HepG2 (cell line): ENCODE data around the gene SERTAD2. TPM values are rescaled to one million over a fixed set of nuclear protein-coding genes. Genes with fewer than 3 reads are reported as not detected.

Experiments
- AGO1 ChIP-seq: fragments of 200-400 bp; formaldehyde crosslinking; IDR thresholded peaks from 2 replicates; pipeline ENCODE4 v1.6.1; 2017; ENCODE audit warnings: mild to moderate bottlenecking, low read depth, low read length, moderate library complexity; ENCODE audit not compliant: poor library complexity, severe bottlenecking
- CEBPG ChIP-seq: IDR thresholded peaks from 2 replicates; pipeline ENCODE4 v1.6.1; 2016
- FOXA3 ChIP-seq: IDR thresholded peaks from 2 replicates; pipeline ENCODE4 v1.6.1; 2016; ENCODE audit warnings: missing genetic modification reagents, missing compliant biosample characterization
- GTF2F1 ChIP-seq: fragments of 150-350 bp; IDR thresholded peaks from 2 replicates; pipeline ENCODE4 v1.6.1; 2014; ENCODE audit warnings: low read length
- HMG20A ChIP-seq: IDR thresholded peaks from 2 replicates; pipeline ENCODE4 v1.6.1; 2016; ENCODE audit warnings: borderline replicate concordance
- HNF4A ChIP-seq: sonication (generic); formaldehyde crosslinking; IDR thresholded peaks from 2 replicates; pipeline ENCODE4 v1.4.0; 2020; ENCODE audit warnings: missing genetic modification reagents
- IRX3 ChIP-seq: sonication (generic); formaldehyde crosslinking; IDR thresholded peaks from 2 replicates; pipeline ENCODE4 v1.8.1; 2023; ENCODE audit warnings: mild to moderate bottlenecking, low read depth, missing genetic modification reagents, borderline replicate concordance
- ISL2 ChIP-seq: sonication (generic); formaldehyde crosslinking; IDR thresholded peaks from 2 replicates; pipeline ENCODE4 v1.5.0; 2020; ENCODE audit warnings: missing genetic modification reagents
- MAF1 ChIP-seq: sonication (generic); formaldehyde crosslinking; IDR thresholded peaks from 2 replicates; pipeline ENCODE4 v1.5.0; 2020; ENCODE audit warnings: missing genetic modification reagents, borderline replicate concordance
- MED8 ChIP-seq: sonication (generic); formaldehyde crosslinking; IDR thresholded peaks from 2 replicates; pipeline ENCODE4 v1.8.1; 2023; ENCODE audit warnings: mild to moderate bottlenecking, missing genetic modification reagents; ENCODE audit not compliant: insufficient replicate concordance
- MIXL1 ChIP-seq: IDR thresholded peaks from 2 replicates; pipeline ENCODE4 v1.6.1; 2016
- MLLT10 ChIP-seq: sonication (generic); formaldehyde crosslinking; IDR thresholded peaks from 2 replicates; pipeline ENCODE4 v1.4.0; 2020; ENCODE audit warnings: missing genetic modification reagents
- NFRKB ChIP-seq: fragments of 450-650 bp; IDR thresholded peaks from 2 replicates; pipeline ENCODE4 v1.6.1; 2017
- REPIN1 ChIP-seq: sonication (generic); formaldehyde crosslinking; IDR thresholded peaks from 2 replicates; pipeline ENCODE4 v1.8.0; 2022; ENCODE audit warnings: missing genetic modification reagents, low read depth, mild to moderate bottlenecking, borderline replicate concordance
- SETDB1 ChIP-seq: sonication (generic); formaldehyde crosslinking; IDR thresholded peaks from 2 replicates; pipeline ENCODE4 v1.5.1; 2020; ENCODE audit warnings: missing genetic modification reagents, mild to moderate bottlenecking, borderline replicate concordance
- SP5 ChIP-seq: IDR thresholded peaks from 2 replicates; pipeline ENCODE4 v1.6.1; 2016; ENCODE audit warnings: low read depth, borderline replicate concordance
- TCF7 ChIP-seq: sonication (generic); IDR thresholded peaks from 2 replicates; pipeline ENCODE4 v1.6.1; 2016; ENCODE audit warnings: antibody characterized with exemption, low read depth
- THYN1 ChIP-seq: sonication (generic); formaldehyde crosslinking; IDR thresholded peaks from 2 replicates; pipeline ENCODE4 v1.8.1; 2023; ENCODE audit warnings: low read depth, mild to moderate bottlenecking, moderate library complexity, missing genetic modification reagents, borderline replicate concordance
- ZFP90 ChIP-seq: sonication (generic); formaldehyde crosslinking; IDR thresholded peaks from 2 replicates; pipeline ENCODE4 v1.8.0; 2022; ENCODE audit warnings: missing genetic modification reagents, mild to moderate bottlenecking, inconsistent platforms, borderline replicate concordance
- ZNF207 ChIP-seq: fragments of 450-650 bp; IDR thresholded peaks from 2 replicates; pipeline ENCODE4 v1.6.1; 2016; ENCODE audit warnings: antibody characterized with exemption, borderline replicate concordance
- ZNF263 ChIP-seq: sonication (generic); formaldehyde crosslinking; IDR thresholded peaks from 2 replicates; pipeline ENCODE4 v1.4.0; 2020; ENCODE audit warnings: missing genetic modification reagents
- ZNF577 ChIP-seq: sonication (generic); formaldehyde crosslinking; IDR thresholded peaks from 2 replicates; pipeline ENCODE4 v1.4.0; 2020; ENCODE audit warnings: mild to moderate bottlenecking, low read depth, missing genetic modification reagents, borderline replicate concordance
- ZNF652 ChIP-seq: IDR thresholded peaks from 2 replicates; pipeline ENCODE4 v1.6.1; 2016; ENCODE audit warnings: low read depth, borderline replicate concordance
- ZNF660 ChIP-seq: sonication (generic); formaldehyde crosslinking; IDR thresholded peaks from 2 replicates; pipeline ENCODE4 v1.5.1; 2020; ENCODE audit warnings: mild to moderate bottlenecking, low read depth, missing genetic modification reagents, borderline replicate concordance
- polyA plus RNA-seq, 8 experiments: library from polyadenylated mRNA; depleted of rRNA in 3 of 8; stranded (reverse) in 7 of 8; unstranded in 1 of 8; fragments of >200 nt; fragmentation: Illumina TruSeq in 4 of 8; extraction: Trizol in 4 of 8; gene quantifications; 2 replicates each; pipeline versions ENCODE4 v1.2.1 to v1.2.3, GENCODE V29; 2011 to 2016; ENCODE audit warnings: low read depth in 4 of 8, missing spikeins in 1 of 8, mixed read lengths in 1 of 8; ENCODE audit not compliant: insufficient read depth in 1 of 8
- total RNA-seq, 5 experiments: library from RNA; depleted of rRNA; stranded (reverse); fragments of >200 nt; fragmentation: Illumina TruSeq; extraction: Trizol; gene quantifications; 2 replicates each; pipeline ENCODE4 v1.2.3, GENCODE V29; 2016; ENCODE audit warnings: low read depth in 1 of 5
- TF ChIP-seq, protein P1 (sequence below): sonication (generic); formaldehyde crosslinking; IDR thresholded peaks from 2 replicates; pipeline ENCODE4 v1.8.0; 2022; ENCODE audit warnings: mild to moderate bottlenecking, missing genetic modification reagents, moderate library complexity
- TF ChIP-seq, protein P2 (sequence below): IDR thresholded peaks from 2 replicates; pipeline ENCODE4 v1.6.1; 2016
- TF ChIP-seq, protein P3 (sequence below): sonication (generic); formaldehyde crosslinking; IDR thresholded peaks from 2 replicates; pipeline ENCODE4 v1.4.0; 2020; ENCODE audit warnings: mild to moderate bottlenecking, low read depth, missing genetic modification reagents
- TF ChIP-seq, protein P4 (sequence below): sonication (generic); formaldehyde crosslinking; conservative IDR thresholded peaks from 2 replicates; pipeline ENCODE4 v1.4.0; 2020; ENCODE audit warnings: missing genetic modification reagents

The SERTAD2 gene
- total and polyA plus RNA-seq, 2 of the 13 experiments (the other 11 are each of a cell fraction or from before 2014, with no cell fraction given), result 6.7 to 22.6 TPM

GRCh38 chr2:64652231-64653108, 1.2 kb downstream of the SERTAD2 start (continued):
- TF ChIP-seq FOXA3 (CRISPR knock-in tag) (no peak), THYN1 (CRISPR knock-in tag) (no peak), ZNF207 (no peak), CEBPG (CRISPR knock-in tag) (0 out of 2 replicates have a peak, but pooled peaks have one; percentile 6), MIXL1 (CRISPR knock-in tag) (no peak), ZFP90 (peak; percentile 66; the same call in 1 of the 2 replicates), ZNF660 (CRISPR knock-in tag) (no peak), REPIN1 (CRISPR knock-in tag) (no peak), SETDB1 (no peak), MLLT10 (CRISPR knock-in tag) (no peak), GTF2F1 (no peak), ISL2 (CRISPR knock-in tag) (no peak), IRX3 (CRISPR knock-in tag) (no peak), ZNF652 (CRISPR knock-in tag) (no peak; the same call in 1 of the 2 replicates), HMG20A (CRISPR knock-in tag) (no peak), ZNF577 (CRISPR knock-in tag) (no peak), MED8 (CRISPR knock-in tag) (no peak), HNF4A (peak; percentile 84), AGO1 (no peak), TCF7 (no peak), SP5 (CRISPR knock-in tag) (peak; percentile 24; the same call in 1 of the 2 replicates), ZNF263 (CRISPR knock-in tag) (peak; percentile 39; the same call in 1 of the 2 replicates), MAF1 (CRISPR knock-in tag) (no peak), NFRKB (no peak)
- TF ChIP-seq, protein P1, sequence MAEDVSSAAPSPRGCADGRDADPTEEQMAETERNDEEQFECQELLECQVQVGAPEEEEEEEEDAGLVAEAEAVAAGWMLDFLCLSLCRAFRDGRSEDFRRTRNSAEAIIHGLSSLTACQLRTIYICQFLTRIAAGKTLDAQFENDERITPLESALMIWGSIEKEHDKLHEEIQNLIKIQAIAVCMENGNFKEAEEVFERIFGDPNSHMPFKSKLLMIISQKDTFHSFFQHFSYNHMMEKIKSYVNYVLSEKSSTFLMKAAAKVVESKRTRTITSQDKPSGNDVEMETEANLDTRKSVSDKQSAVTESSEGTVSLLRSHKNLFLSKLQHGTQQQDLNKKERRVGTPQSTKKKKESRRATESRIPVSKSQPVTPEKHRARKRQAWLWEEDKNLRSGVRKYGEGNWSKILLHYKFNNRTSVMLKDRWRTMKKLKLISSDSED (CRISPR knock-in tag), result no peak
- TF ChIP-seq, protein P2, sequence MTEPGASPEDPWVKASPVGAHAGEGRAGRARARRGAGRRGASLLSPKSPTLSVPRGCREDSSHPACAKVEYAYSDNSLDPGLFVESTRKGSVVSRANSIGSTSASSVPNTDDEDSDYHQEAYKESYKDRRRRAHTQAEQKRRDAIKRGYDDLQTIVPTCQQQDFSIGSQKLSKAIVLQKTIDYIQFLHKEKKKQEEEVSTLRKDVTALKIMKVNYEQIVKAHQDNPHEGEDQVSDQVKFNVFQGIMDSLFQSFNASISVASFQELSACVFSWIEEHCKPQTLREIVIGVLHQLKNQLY, result no peak
- TF ChIP-seq, protein P3, sequence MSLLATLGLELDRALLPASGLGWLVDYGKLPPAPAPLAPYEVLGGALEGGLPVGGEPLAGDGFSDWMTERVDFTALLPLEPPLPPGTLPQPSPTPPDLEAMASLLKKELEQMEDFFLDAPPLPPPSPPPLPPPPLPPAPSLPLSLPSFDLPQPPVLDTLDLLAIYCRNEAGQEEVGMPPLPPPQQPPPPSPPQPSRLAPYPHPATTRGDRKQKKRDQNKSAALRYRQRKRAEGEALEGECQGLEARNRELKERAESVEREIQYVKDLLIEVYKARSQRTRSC (CRISPR knock-in tag), result no peak
- TF ChIP-seq, protein P4, sequence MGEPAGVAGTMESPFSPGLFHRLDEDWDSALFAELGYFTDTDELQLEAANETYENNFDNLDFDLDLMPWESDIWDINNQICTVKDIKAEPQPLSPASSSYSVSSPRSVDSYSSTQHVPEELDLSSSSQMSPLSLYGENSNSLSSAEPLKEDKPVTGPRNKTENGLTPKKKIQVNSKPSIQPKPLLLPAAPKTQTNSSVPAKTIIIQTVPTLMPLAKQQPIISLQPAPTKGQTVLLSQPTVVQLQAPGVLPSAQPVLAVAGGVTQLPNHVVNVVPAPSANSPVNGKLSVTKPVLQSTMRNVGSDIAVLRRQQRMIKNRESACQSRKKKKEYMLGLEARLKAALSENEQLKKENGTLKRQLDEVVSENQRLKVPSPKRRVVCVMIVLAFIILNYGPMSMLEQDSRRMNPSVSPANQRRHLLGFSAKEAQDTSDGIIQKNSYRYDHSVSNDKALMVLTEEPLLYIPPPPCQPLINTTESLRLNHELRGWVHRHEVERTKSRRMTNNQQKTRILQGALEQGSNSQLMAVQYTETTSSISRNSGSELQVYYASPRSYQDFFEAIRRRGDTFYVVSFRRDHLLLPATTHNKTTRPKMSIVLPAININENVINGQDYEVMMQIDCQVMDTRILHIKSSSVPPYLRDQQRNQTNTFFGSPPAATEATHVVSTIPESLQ (CRISPR knock-in tag), result no peak
